ENCODE data around the gene CXorf58.

Gene CXorf58

GRCh38 chrX:23911126-23911835 lies 3.5 kb downstream of the CXorf58 start:
- DNase-seq (no peak), ATAC-seq (ENCODE audit: insufficient read depth, low read depth) (no peak)
- peaks cover 16% of the 10 kb centered on the region for H3K4me1 ChIP-seq (ENCODE audit: insufficient read depth, low read length)
- TF ChIP-seq EZH2 (IDR thresholded peaks at IDR 0.05; ENCODE audit: borderline replicate concordance, low read depth, low read length, severe bottlenecking) (no peak), CTCF (IDR thresholded peaks at IDR 0.05; ENCODE audit: borderline replicate concordance, extremely low read depth, low read length, poor library complexity, severe bottlenecking) (no peak)
- no peak overlapping the region for H2AFZ ChIP-seq (ENCODE audit: low read depth, low read length)
- no peak overlapping the region for H3K4me2 ChIP-seq (ENCODE audit: insufficient read depth, low read length)
- no peaks in the 10 kb centered on the region for H4K20me1 ChIP-seq (ENCODE audit: insufficient read depth, low read length)
- H3K79me2 ChIP-seq (ENCODE audit: insufficient read depth, low read length): peaks cover 11% of the 10 kb centered on the region
- H3K9me3 ChIP-seq (ENCODE audit: insufficient read depth, low read length, severe bottlenecking): no peaks in the 10 kb centered on the region
- H3K27ac ChIP-seq (ENCODE audit: low read length): no peak overlapping the region
- H3K4me3 ChIP-seq (ENCODE audit: low read depth in 1 of 2, low read length in 2 of 2): no peak overlapping the region
- no peak overlapping the region for H3K9ac ChIP-seq (ENCODE audit: low read depth, low read length)
- H3K36me3 ChIP-seq (ENCODE audit: insufficient read depth, low read length): no peaks in the 10 kb centered on the region
- no peaks in the 10 kb centered on the region for H3K27me3 ChIP-seq (ENCODE audit: insufficient read depth, low read length, poor library complexity)

DNA sequence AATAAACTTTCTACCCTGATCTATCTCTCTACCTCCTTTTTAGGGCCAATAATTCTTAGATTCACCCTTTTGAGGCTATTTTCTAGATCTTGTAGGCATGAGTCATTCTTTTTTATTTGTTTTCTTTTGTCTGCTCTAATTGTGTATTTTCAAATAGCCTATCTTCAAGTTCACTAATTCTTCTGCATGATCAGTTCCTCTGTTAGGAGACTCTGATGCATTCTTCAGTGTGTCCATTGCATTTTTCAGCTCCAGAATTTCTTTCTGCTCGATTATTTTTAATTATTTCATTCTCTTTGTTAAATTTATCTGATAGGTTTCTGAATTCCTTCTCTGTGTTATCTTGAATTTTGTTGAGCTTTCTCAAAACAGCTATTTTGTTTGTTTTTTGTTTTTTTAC lies 11.3 kb downstream of the CXorf58 start:
- no peak for ATAC-seq (ENCODE audit: insufficient read depth, low read depth)
- Histone ChIP-seq H3K79me2 (ENCODE audit: insufficient read depth, low read length) (no peaks in the 10 kb centered on the region), H3K4me1 (ENCODE audit: insufficient read depth, low read length) (no peaks in the 10 kb centered on the region), H3K4me2 (ENCODE audit: insufficient read depth, low read length) (no peak overlapping the region), H3K4me3 (ENCODE audit: low read depth in 1 of 2, low read length in 2 of 2) (no peak overlapping the region), H3K27ac (ENCODE audit: low read length) (no peak overlapping the region), H3K27me3 (ENCODE audit: insufficient read depth, low read length, poor library complexity) (no peaks in the 10 kb centered on the region), H3K9ac (ENCODE audit: low read depth, low read length) (no peak overlapping the region), H4K20me1 (ENCODE audit: insufficient read depth, low read length) (no peaks in the 10 kb centered on the region), H3K36me3 (ENCODE audit: insufficient read depth, low read length) (no peaks in the 10 kb centered on the region), H3K9me3 (ENCODE audit: insufficient read depth, low read length, severe bottlenecking) (no peaks in the 10 kb centered on the region), H2AFZ (ENCODE audit: low read depth, low read length) (no peak overlapping the region)
- no peak for TF ChIP-seq EZH2 (IDR thresholded peaks at IDR 0.05; ENCODE audit: borderline replicate concordance, low read depth, low read length, severe bottlenecking)
- TF ChIP-seq CTCF (IDR thresholded peaks at IDR 0.05; ENCODE audit: borderline replicate concordance, extremely low read depth, low read length, poor library complexity, severe bottlenecking): no peak
- DNase-seq: no peak

- no peak overlapping the region for H3K4me3 ChIP-seq (ENCODE audit: low read depth in 1 of 2, low read length in 2 of 2)
- DNase-seq: no peak
- TF ChIP-seq CTCF (IDR thresholded peaks at IDR 0.05; ENCODE audit: borderline replicate concordance, extremely low read depth, low read length, poor library complexity, severe bottlenecking) (no peak), EZH2 (IDR thresholded peaks at IDR 0.05; ENCODE audit: borderline replicate concordance, low read depth, low read length, severe bottlenecking) (no peak)
- no peaks in the 10 kb centered on the region for H3K27me3 ChIP-seq (ENCODE audit: insufficient read depth, low read length, poor library complexity)
- H4K20me1 ChIP-seq (ENCODE audit: insufficient read depth, low read length): no peaks in the 10 kb centered on the region
- H3K79me2 ChIP-seq (ENCODE audit: insufficient read depth, low read length): no peaks in the 10 kb centered on the region
- no peaks in the 10 kb centered on the region for H3K9me3 ChIP-seq (ENCODE audit: insufficient read depth, low read length, severe bottlenecking)
- H3K4me1 ChIP-seq (ENCODE audit: insufficient read depth, low read length): no peaks in the 10 kb centered on the region
- H3K9ac ChIP-seq (ENCODE audit: low read depth, low read length): no peak overlapping the region
- ATAC-seq (ENCODE audit: insufficient read depth, low read depth): no peak
- no peaks in the 10 kb centered on the region for H3K36me3 ChIP-seq (ENCODE audit: insufficient read depth, low read length)
- H2AFZ ChIP-seq (ENCODE audit: low read depth, low read length): no peak overlapping the region
- no peak overlapping the region for H3K4me2 ChIP-seq (ENCODE audit: insufficient read depth, low read length)
- no peak overlapping the region for H3K27ac ChIP-seq (ENCODE audit: low read length)
Observed at GRCh38 chrX:23919706-23920320, 12.0 kb downstream of the CXorf58 start.

Data from DND-41 (cell line).